Esophagus muscularis mucosa (tissue), 4 donors: Measurements from ENCODE around the gene ANO10.

Experiments
- EP300 ChIP-seq: sonication (generic); formaldehyde crosslinking; IDR thresholded peaks from one replicate; pipeline ENCODE4 v1.6.1; 2017; ENCODE audit warnings: antibody characterized with exemption
- POLR2A ChIP-seq: fragments of 450-650 bp; IDR thresholded peaks from one replicate; pipeline ENCODE4 v1.6.1; 2017; ENCODE audit warnings: antibody characterized with exemption, moderate library complexity, mild to moderate bottlenecking, low read depth
- TF ChIP-seq, protein P1 (sequence below), 3 experiments: fragments of 200-600 bp in 2 of 3; fragments of 450-650 bp in 1 of 3; sonication (generic) in 2 of 3; IDR thresholded peaks; one replicate each; pipeline ENCODE4 v1.5.1; 2017 to 2019; ENCODE audit warnings: antibody characterized with exemption in 3 of 3, mild to moderate bottlenecking in 2 of 3, moderate library complexity in 1 of 3

DNA sequence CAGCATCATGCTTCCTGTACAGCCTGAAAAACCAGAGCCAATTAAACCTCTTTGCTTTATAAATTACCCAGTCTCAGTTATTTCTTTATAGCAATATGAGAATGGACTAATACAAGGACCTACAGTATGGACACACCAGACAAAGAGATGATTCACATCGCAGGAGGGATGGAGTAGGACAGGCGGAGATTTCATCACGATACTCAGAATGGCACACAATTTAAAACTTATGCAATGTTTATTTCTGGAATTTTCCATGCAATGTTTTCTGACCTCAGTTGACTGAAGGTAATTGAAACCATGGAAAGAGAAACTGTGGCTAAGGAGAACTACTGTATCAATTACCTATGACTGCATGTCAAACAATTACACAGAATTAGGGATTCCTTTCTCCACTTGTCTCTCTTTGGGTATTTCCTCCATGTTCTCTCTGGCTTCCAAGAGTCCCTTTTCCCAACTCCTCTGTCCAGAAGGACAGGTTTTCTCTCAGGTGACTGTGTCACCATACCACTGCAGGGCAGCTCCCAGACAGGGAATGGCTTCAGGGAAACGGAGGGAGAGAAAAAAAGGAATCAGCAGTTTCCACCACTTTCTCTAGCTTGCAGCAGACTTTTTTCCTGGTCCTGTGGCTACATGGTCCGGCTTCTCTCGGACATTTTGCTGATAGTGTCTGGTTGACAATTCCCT, 3.0 kb upstream of the ANO10 start:
- TF ChIP-seq, protein P1, sequence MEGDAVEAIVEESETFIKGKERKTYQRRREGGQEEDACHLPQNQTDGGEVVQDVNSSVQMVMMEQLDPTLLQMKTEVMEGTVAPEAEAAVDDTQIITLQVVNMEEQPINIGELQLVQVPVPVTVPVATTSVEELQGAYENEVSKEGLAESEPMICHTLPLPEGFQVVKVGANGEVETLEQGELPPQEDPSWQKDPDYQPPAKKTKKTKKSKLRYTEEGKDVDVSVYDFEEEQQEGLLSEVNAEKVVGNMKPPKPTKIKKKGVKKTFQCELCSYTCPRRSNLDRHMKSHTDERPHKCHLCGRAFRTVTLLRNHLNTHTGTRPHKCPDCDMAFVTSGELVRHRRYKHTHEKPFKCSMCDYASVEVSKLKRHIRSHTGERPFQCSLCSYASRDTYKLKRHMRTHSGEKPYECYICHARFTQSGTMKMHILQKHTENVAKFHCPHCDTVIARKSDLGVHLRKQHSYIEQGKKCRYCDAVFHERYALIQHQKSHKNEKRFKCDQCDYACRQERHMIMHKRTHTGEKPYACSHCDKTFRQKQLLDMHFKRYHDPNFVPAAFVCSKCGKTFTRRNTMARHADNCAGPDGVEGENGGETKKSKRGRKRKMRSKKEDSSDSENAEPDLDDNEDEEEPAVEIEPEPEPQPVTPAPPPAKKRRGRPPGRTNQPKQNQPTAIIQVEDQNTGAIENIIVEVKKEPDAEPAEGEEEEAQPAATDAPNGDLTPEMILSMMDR (IDR thresholded peaks at IDR 0.05), result no peak
- no peak for TF ChIP-seq EP300
- TF ChIP-seq POLR2A, result no peak
